SW480 (cell line): ENCODE measurements around the gene KPNA1.
A peak's percentile ranks its signal among the peaks of the same experiment; 100 is the strongest.
"Not testable (repeated sequence)": the region's sequence is repeated elsewhere in the genome, so short reads cannot be mapped to it uniquely, and the experiment has no call there.

Experiments used
- DNase-seq: peaks from one replicate; pipeline ENCODE4 v3.0.0-alpha.2; 2016; ENCODE audit warnings: low spot score

The KPNA1 gene

GRCh38 chr3:122475316-122475715 is 39.4 kb downstream of the KPNA1 start:
- DNase-seq: no peak

- DNase-seq: no peak
Observed at GRCh38 chr3:122469659-122470058, 45.1 kb downstream of the KPNA1 start.

- DNase-seq: no peak
Observed at GRCh38 chr3:122468896-122469533, 45.7 kb downstream of the KPNA1 start.

- DNase-seq: no peak
Observed at GRCh38 chr3:122466701-122467240, 48.0 kb downstream of the KPNA1 start.

- DNase-seq: no peak
Observed at GRCh38 chr3:122464659-122465058, 50.1 kb downstream of the KPNA1 start.

- DNase-seq: no peak
Observed at GRCh38 chr3:122462406-122462805, 52.3 kb downstream of the KPNA1 start.

- DNase-seq: no peak
Observed at GRCh38 chr3:122461806-122462205, 52.9 kb downstream of the KPNA1 start.

- peak; percentile 29 for DNase-seq
Observed at GRCh38 chr3:122458992-122459391, 55.7 kb downstream of the KPNA1 start.

- DNase-seq: no peak
Observed at GRCh38 chr3:122457706-122458105, 57.0 kb downstream of the KPNA1 start.

GRCh38 chr3:122456074-122456473 is 58.7 kb downstream of the KPNA1 start:
- DNase-seq: no peak

GRCh38 chr3:122451371-122451770 is 63.4 kb downstream of the KPNA1 start:
- no peak for DNase-seq

- not testable (repeated sequence) for DNase-seq
Observed at GRCh38 chr3:122448218-122448617, 66.5 kb downstream of the KPNA1 start.

- DNase-seq: not testable (repeated sequence)
Observed at GRCh38 chr3:122444491-122444887, 70.2 kb downstream of the KPNA1 start.

GRCh38 chr3:122443762-122444490 is 70.8 kb downstream of the KPNA1 start:
- DNase-seq: not testable (repeated sequence)

- DNase-seq: no peak
Observed at GRCh38 chr3:122443090-122443489, 71.6 kb downstream of the KPNA1 start.

GRCh38 chr3:122435950-122436349 is 78.8 kb downstream of the KPNA1 start:
- DNase-seq: no peak

- no peak for DNase-seq
Observed at GRCh38 chr3:122430371-122430770, 84.4 kb downstream of the KPNA1 start.

GRCh38 chr3:122427857-122428471 is 86.8 kb downstream of the KPNA1 start:
- no peak for DNase-seq

- DNase-seq: no peak
Observed at GRCh38 chr3:122421836-122422235, 92.9 kb downstream of the KPNA1 start.

- DNase-seq: no peak
Observed at GRCh38 chr3:122421101-122421500, 93.6 kb downstream of the KPNA1 start.

GRCh38 chr3:122416966-122417365 is 97.8 kb downstream of the KPNA1 start:
- DNase-seq: no peak

GRCh38 chr3:122415762-122416654 is 98.7 kb downstream of the KPNA1 start, which contains the start of gene WDR5B:
TSS of gene WDR5B (minus strand) at chr3:122416062. CDS start at chr3:122415528, 534 bp downstream.
- DNase-seq: peak; percentile 96
